OCI-LY7 (cell line): ENCODE measurements around the gene KAT6B. TPM values are rescaled to one million over a fixed set of nuclear protein-coding genes. Genes with fewer than 3 reads are reported as not detected.

Source experiments
- BruUV-seq: library from RNA; stranded (reverse); fragments of 400-500 nt; replicated peaks from 2 replicates; lab custom pipeline; 2021; lab: Mats Ljungman, UMichigan
- CTCF ChIA-PET: fragments of 300-600 bp; sonication (Branson Sonifier 250); formaldehyde crosslinking; loops from one replicate; lab custom pipeline; 2022; ENCODE audit warnings: antibody characterized with exemption; ENCODE audit not compliant: unreplicated experiment; lab: Charles Lee
- POLR2A ChIA-PET: fragments of 300-600 bp; sonication (Branson Sonifier 250); formaldehyde crosslinking; loops from one replicate; lab custom pipeline; 2022; ENCODE audit warnings: antibody characterized with exemption; lab: Charles Lee
- DNase-seq: peaks from one replicate; pipeline ENCODE4 v3.0.0-alpha.2; 2015; ENCODE audit warnings: low spot score
- H2AFZ ChIP-seq: fragments of 200-600 bp; sonication (generic), shearing (Covaris generic); 2 replicates; pipeline ENCODE4 v1.6.1; 2014; ENCODE audit warnings: mild to moderate bottlenecking, antibody characterized with exemption, low read length, moderate library complexity
- H3K27ac ChIP-seq: fragments of 200-600 bp; sonication (generic); 2 replicates; pipeline ENCODE4 v1.5.1; 2014; ENCODE audit warnings: mixed run types, low read depth, mild to moderate bottlenecking, moderate library complexity, low read length, inconsistent platforms; ENCODE audit not compliant: poor library complexity, severe bottlenecking
- H3K36me3 ChIP-seq: fragments of 200-600 bp; sonication (generic); 2 replicates; pipeline ENCODE4 v1.6.1; 2014; ENCODE audit warnings: mild to moderate bottlenecking, antibody characterized with exemption, low read length, moderate library complexity, mixed read lengths; ENCODE audit not compliant: insufficient read depth
- H3K4me1 ChIP-seq: fragments of 200-600 bp; sonication (generic); 2 replicates; pipeline ENCODE4 v1.5.1; 2014; ENCODE audit warnings: mild to moderate bottlenecking, low read length; ENCODE audit not compliant: insufficient read depth, poor library complexity, severe bottlenecking
- H3K4me2 ChIP-seq: fragments of 200-600 bp; sonication (generic); 2 replicates; pipeline ENCODE4 v1.6.1; 2014; ENCODE audit warnings: mild to moderate bottlenecking, low read length
- H3K4me3 ChIP-seq: fragments of 200-600 bp; sonication (generic); 2 replicates; pipeline ENCODE4 v1.5.1; 2014; ENCODE audit warnings: mild to moderate bottlenecking, low read depth, low read length; ENCODE audit not compliant: poor library complexity, severe bottlenecking
- H3K79me2 ChIP-seq: fragments of 200-600 bp; sonication (generic); 2 replicates; pipeline ENCODE4 v1.6.1; 2016; ENCODE audit warnings: low read depth, mild to moderate bottlenecking, low read length, moderate library complexity, mixed read lengths; ENCODE audit not compliant: insufficient read depth
- H3K9me2 ChIP-seq: fragments of 200-600 bp; sonication (generic); 2 replicates; pipeline ENCODE4 v1.6.1; 2016; ENCODE audit warnings: mild to moderate bottlenecking, low read length, mixed read lengths; ENCODE audit not compliant: insufficient read depth
- H3K9me3 ChIP-seq: fragments of 200-600 bp; sonication (generic); 2 replicates; pipeline ENCODE4 v1.6.1; 2014; ENCODE audit warnings: mild to moderate bottlenecking, mixed run types, low read length, mixed read lengths
- H4K20me1 ChIP-seq: fragments of 200-600 bp; sonication (generic); 2 replicates; pipeline ENCODE4 v1.6.1; 2014; ENCODE audit warnings: mild to moderate bottlenecking, antibody characterized with exemption, low read length, moderate library complexity, mixed read lengths; ENCODE audit not compliant: insufficient read depth
- EZH2phosphoT487 ChIP-seq: fragments of 200-600 bp; sonication (generic); IDR thresholded peaks from 2 replicates; pipeline ENCODE4 v1.6.1; 2018; ENCODE audit warnings: low read depth, borderline replicate concordance, mild to moderate bottlenecking, mixed run types, antibody characterized with exemption, low read length, moderate library complexity, mixed read lengths
- intact Hi-C: fragments of 100-400 bp; cut with micrococcal nuclease; formaldehyde crosslinking; loops from one replicate; pipeline ENCODE4 v1.10.0; 2022; ENCODE audit not compliant: unreplicated experiment
- total RNA-seq, 2 experiments: library from RNA; depleted of rRNA in 1 of 2; stranded (reverse); fragments of >200 nt in 1 of 2; shearing (Covaris generic) in 1 of 2; gene quantifications; 2 replicates each; pipeline ENCODE4 v1.2.3, GENCODE V29; 2014 to 2022
- TF ChIP-seq, protein P1 (sequence below): fragments of 200-600 bp; sonication (generic); conservative IDR thresholded peaks from 2 replicates; pipeline ENCODE4 v1.5.1; 2014; ENCODE audit warnings: mild to moderate bottlenecking, antibody characterized with exemption, low read length, moderate library complexity, mixed read lengths

KAT6B gene
- total RNA-seq, 2 experiments from 2014 or later, result 20.8 to 40.8 TPM

DNA sequence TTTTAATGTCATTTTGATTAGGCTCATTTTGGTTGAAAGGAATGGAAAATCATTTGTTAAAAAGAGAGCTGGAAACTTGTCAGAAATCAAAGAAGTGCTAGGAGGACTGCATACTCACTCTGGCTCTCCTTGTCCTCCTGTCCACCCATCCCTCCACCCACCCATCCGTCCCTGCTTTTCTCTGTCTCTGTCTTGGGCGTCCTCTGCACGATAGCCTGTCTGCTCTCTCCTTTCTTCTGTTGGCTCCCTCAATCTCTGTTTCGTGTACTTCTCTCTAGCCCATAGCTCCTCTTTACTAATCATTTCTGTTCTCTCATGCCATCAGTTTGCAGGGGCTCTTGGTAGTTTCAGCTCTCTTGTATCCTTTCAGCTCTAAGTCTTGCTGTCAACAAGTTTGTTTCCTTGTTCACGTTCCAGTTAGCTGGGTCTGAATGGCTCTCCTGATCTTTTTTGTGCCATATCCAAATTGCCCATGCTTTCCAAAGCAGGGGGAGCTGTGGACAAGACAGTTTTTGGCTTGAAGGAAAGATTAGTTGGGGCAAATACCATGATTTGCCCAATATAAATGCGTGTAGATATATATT is 75.6 kb downstream of the KAT6B start:
- H3K4me3 ChIP-seq, result no peak overlapping the region
- TF ChIP-seq, protein P1, sequence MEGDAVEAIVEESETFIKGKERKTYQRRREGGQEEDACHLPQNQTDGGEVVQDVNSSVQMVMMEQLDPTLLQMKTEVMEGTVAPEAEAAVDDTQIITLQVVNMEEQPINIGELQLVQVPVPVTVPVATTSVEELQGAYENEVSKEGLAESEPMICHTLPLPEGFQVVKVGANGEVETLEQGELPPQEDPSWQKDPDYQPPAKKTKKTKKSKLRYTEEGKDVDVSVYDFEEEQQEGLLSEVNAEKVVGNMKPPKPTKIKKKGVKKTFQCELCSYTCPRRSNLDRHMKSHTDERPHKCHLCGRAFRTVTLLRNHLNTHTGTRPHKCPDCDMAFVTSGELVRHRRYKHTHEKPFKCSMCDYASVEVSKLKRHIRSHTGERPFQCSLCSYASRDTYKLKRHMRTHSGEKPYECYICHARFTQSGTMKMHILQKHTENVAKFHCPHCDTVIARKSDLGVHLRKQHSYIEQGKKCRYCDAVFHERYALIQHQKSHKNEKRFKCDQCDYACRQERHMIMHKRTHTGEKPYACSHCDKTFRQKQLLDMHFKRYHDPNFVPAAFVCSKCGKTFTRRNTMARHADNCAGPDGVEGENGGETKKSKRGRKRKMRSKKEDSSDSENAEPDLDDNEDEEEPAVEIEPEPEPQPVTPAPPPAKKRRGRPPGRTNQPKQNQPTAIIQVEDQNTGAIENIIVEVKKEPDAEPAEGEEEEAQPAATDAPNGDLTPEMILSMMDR, result no peak
- TF ChIP-seq EZH2phosphoT487, result no peak
- H3K9me2 ChIP-seq, result no peaks in the 10 kb centered on the region; the same call in 1 of the 2 replicates
- no peak overlapping the region for H3K4me2 ChIP-seq
- intact Hi-C loops, result no loop called here
- H3K9me3 ChIP-seq, result no peaks in the 10 kb centered on the region
- no peaks in the 10 kb centered on the region for H4K20me1 ChIP-seq
- H2AFZ ChIP-seq, result no peak overlapping the region
- DNase-seq, result no peak
- no peak overlapping the region for H3K27ac ChIP-seq
- H3K79me2 ChIP-seq, result no peaks in the 10 kb centered on the region
- no peaks in the 10 kb centered on the region for H3K36me3 ChIP-seq
- BruUV-seq, result no TSS peak
- POLR2A ChIA-PET, result interaction anchor here (1.2 to 1.4 kb wide), 3 partner anchors 11 to 26 kb away, joined by 3 to 4 read pairs (median 4); no protein-coding TSS in a partner anchor
- CTCF ChIA-PET, result no interaction called here
- peaks cover 14% of the 10 kb centered on the region for H3K4me1 ChIP-seq

DNA sequence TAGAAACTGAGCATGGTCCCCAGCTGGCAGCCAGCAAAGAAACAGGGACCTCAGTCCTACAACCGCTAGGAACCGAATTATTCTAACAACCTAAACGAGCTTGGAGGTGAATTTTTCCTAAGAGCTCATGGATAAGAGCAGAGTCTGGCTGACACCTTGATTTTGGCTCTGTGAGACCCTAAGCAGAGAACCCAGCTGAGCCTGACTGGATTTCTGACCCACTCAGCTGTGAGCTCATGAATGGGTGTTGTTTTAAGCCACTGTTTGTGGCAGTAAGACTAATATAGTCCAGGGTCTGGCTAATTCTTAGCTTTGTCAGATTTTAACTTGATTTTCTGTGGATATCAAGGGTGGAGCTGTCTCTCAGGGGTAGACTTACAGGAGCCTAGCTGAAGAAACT is 77.1 kb downstream of the KAT6B start:
- no peak overlapping the region for H3K4me3 ChIP-seq
- no peak for TF ChIP-seq EZH2phosphoT487
- TF ChIP-seq, protein P1, result no peak
- BruUV-seq, result no TSS peak
- no peaks in the 10 kb centered on the region; the same call in 1 of the 2 replicates for H3K9me2 ChIP-seq
- H3K36me3 ChIP-seq, result no peaks in the 10 kb centered on the region
- H3K4me2 ChIP-seq, result no peak overlapping the region
- H4K20me1 ChIP-seq, result no peaks in the 10 kb centered on the region
- DNase-seq, result no peak
- no peaks in the 10 kb centered on the region for H3K9me3 ChIP-seq
- ChIA-PET POLR2A (interaction anchor here (0.6 to 1.9 kb wide), 4 partner anchors 9 to 156 kb away, joined by 4 to 5 read pairs (median 4); no protein-coding TSS in a partner anchor), CTCF (no interaction called here)
- H3K27ac ChIP-seq, result no peak overlapping the region
- intact Hi-C loops, result no loop called here
- no peak overlapping the region for H2AFZ ChIP-seq
- no peaks in the 10 kb centered on the region for H3K79me2 ChIP-seq
- H3K4me1 ChIP-seq, result peaks cover 5% of the 10 kb centered on the region

DNA sequence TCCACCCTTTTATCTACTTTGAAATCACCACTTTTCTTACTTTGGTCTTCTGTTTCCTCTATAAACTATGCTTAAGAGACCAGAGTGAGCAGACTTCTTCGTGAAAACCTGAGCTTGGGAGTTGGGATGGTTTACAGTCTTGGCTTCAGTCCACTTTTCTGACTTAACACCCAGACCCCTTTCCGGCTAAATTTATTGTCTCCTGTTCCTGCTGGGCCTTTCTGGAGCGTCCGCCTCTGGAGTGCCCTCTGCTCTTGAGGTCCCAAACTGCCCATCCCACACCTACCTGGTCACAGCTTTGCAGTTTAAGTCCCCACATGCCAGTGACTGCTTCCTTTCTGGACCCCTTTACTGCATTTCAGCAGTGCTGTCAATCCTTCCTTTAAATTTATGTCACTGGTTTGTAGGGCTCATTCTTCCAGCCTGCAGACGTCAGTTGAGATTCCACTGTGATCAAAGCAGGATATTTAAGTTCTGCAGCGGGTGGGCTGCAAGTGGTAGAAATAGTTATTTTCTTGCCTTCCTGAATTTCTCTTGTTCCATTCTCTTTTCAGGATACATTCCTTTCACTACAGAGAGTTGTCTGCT is 80.3 kb downstream of the KAT6B start:
- Histone ChIP-seq H3K9me3 (no peaks in the 10 kb centered on the region), H3K4me3 (no peak overlapping the region), H3K4me2 (no peak overlapping the region), H3K36me3 (no peaks in the 10 kb centered on the region), H3K9me2 (no peaks in the 10 kb centered on the region; the same call in 1 of the 2 replicates), H3K4me1 (no peaks in the 10 kb centered on the region), H3K79me2 (no peaks in the 10 kb centered on the region), H2AFZ (no peak overlapping the region), H4K20me1 (no peaks in the 10 kb centered on the region), H3K27ac (no peak overlapping the region)
- no peak for DNase-seq
- POLR2A ChIA-PET, result no interaction called here
- no TSS peak for BruUV-seq
- intact Hi-C loops, result no loop called here
- TF ChIP-seq, protein P1, result no peak
- no peak for TF ChIP-seq EZH2phosphoT487
- CTCF ChIA-PET, result no interaction called here
